Measurements from ENCODE around the gene TENT5A.

DNA sequence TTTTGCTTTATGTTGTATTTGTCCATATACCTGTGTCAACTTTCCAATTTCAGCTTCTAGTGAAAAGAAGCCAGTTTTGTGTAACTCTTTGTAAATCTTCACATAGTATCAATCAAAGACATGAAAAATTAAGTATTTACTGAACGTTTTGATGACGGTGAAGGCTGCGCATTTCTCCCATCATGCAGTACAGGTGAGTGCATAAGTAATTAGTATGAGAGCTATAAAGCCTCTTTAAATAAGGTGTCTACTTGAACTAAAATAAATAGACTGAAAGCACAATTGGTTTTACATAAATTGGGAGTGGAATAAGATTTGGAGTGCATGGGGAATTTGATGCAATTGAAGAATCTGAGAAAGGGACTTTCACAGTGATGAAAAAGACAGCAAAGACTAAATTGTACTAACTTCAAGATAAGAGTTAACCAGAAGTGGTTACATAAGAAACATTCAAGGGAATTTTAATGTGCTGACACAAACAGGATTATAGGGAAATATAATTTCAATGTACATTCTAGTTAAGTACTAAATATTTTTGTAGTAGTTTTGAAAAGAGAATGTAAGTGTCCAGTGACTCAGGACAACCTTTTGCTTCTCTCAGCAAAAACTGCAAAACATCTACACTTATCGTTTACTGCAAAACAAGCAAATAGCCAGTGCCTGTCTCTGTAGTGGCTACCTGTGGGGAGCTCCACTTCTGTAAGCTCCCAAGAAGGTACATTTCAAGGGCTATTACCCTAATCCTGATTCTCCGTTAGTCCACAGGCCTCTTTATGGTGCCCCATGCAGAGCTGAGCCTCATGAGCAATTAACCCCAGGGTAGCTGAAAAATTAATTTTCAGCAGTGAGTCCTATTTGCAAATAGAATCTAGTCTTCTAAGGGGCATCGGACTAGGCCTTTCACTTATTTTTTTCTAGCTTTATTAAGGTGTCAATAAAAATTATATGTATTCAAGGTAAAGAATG, 13.0 kb downstream of the TENT5A start:
- no peak for TF ChIP-seq GATA2 (IDR thresholded peaks at IDR 0.05; ENCODE audit: low read depth, low read length)
- TF ChIP-seq GATA3 (IDR thresholded peaks at IDR 0.05; ENCODE audit: low read depth, low read length), result no peak
